GM12878 (cell line): ENCODE measurements around the gene C4BPB. TPM values are rescaled to one million over a fixed set of nuclear protein-coding genes. Genes with fewer than 3 reads are reported as not detected.

ENCODE experiments used
- HDAC2 ChIP-seq: fragments of 200-600 bp; sonication (generic); IDR thresholded peaks from 2 replicates; pipeline ENCODE4 v1.6.1; 2017
- polyA plus RNA-seq, 11 experiments: library from polyadenylated mRNA; depleted of rRNA in 4 of 11; unstranded in 6 of 11; stranded (reverse) in 5 of 11; fragments of >200 nt; fragmentation: Nextera tagmentation in 4 of 11; fragmentation: Illumina TruSeq in 1 of 11; extraction: Ambion mirVana in 4 of 11; extraction: Trizol in 1 of 11; gene quantifications; 1 replicate in 1 of 11; 2 replicates in 10 of 11; pipeline versions ENCODE4 v1.2.1 to v1.2.3, GENCODE V29; 2011 to 2016; ENCODE audit warnings: inconsistent platforms in 2 of 11, missing spikeins in 2 of 11, low read depth in 1 of 11
- total RNA-seq, 4 experiments: library from RNA; depleted of rRNA in 3 of 4; stranded (reverse); fragments of >200 nt in 3 of 4; fragmentation: Illumina TruSeq in 1 of 4; extraction: Trizol in 1 of 4; gene quantifications; 2 replicates each; pipeline versions ENCODE4 v1.2.1 to v1.2.3, GENCODE V29; 2013 to 2021
- TF ChIP-seq, protein P1 (sequence below): IDR thresholded peaks from 2 replicates; pipeline ENCODE4 v1.6.1; 2012; ENCODE audit warnings: improper control_type of control experiment, low read depth, low read length; ENCODE audit not compliant: insufficient replicate concordance
- TF ChIP-seq, protein P2 (sequence below): fragments of 450-650 bp; formaldehyde crosslinking; IDR thresholded peaks from 2 replicates; pipeline ENCODE4 v1.4.0; 2022; ENCODE audit warnings: mild to moderate bottlenecking, moderate library complexity

The C4BPB gene
- total and polyA plus RNA-seq, 10 of the 15 experiments (the other 5 are each of a cell fraction or from before 2014, with no cell fraction given), result 0.31 to 1.2 (median 0.53) TPM; not detected in 1

DNA sequence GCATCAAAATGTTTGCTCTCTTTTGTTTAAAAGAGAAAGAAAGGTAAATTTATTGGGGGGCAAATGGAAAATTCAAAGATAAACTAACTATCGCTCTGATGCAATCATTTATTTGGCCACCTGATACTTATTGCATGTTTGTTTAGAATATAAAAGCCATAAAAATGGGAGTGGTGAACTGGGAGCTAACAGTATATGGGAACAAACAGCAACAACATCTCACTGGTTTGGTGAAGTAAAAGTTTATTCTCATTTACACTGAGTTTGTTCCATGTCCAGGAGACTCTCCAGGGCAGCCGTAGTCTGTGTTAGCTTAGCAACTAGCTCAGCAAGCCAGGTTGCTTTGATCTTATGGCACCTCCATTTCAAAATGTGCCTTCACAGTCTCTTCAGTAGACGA, 35.7 kb downstream of the C4BPB start (continued):
- TF ChIP-seq, protein P1, sequence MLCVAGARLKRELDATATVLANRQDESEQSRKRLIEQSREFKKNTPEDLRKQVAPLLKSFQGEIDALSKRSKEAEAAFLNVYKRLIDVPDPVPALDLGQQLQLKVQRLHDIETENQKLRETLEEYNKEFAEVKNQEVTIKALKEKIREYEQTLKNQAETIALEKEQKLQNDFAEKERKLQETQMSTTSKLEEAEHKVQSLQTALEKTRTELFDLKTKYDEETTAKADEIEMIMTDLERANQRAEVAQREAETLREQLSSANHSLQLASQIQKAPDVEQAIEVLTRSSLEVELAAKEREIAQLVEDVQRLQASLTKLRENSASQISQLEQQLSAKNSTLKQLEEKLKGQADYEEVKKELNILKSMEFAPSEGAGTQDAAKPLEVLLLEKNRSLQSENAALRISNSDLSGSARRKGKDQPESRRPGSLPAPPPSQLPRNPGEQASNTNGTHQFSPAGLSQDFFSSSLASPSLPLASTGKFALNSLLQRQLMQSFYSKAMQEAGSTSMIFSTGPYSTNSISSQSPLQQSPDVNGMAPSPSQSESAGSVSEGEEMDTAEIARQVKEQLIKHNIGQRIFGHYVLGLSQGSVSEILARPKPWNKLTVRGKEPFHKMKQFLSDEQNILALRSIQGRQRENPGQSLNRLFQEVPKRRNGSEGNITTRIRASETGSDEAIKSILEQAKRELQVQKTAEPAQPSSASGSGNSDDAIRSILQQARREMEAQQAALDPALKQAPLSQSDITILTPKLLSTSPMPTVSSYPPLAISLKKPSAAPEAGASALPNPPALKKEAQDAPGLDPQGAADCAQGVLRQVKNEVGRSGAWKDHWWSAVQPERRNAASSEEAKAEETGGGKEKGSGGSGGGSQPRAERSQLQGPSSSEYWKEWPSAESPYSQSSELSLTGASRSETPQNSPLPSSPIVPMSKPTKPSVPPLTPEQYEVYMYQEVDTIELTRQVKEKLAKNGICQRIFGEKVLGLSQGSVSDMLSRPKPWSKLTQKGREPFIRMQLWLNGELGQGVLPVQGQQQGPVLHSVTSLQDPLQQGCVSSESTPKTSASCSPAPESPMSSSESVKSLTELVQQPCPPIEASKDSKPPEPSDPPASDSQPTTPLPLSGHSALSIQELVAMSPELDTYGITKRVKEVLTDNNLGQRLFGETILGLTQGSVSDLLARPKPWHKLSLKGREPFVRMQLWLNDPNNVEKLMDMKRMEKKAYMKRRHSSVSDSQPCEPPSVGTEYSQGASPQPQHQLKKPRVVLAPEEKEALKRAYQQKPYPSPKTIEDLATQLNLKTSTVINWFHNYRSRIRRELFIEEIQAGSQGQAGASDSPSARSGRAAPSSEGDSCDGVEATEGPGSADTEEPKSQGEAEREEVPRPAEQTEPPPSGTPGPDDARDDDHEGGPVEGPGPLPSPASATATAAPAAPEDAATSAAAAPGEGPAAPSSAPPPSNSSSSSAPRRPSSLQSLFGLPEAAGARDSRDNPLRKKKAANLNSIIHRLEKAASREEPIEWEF, result no peak
- no peak for TF ChIP-seq HDAC2
- TF ChIP-seq, protein P2, sequence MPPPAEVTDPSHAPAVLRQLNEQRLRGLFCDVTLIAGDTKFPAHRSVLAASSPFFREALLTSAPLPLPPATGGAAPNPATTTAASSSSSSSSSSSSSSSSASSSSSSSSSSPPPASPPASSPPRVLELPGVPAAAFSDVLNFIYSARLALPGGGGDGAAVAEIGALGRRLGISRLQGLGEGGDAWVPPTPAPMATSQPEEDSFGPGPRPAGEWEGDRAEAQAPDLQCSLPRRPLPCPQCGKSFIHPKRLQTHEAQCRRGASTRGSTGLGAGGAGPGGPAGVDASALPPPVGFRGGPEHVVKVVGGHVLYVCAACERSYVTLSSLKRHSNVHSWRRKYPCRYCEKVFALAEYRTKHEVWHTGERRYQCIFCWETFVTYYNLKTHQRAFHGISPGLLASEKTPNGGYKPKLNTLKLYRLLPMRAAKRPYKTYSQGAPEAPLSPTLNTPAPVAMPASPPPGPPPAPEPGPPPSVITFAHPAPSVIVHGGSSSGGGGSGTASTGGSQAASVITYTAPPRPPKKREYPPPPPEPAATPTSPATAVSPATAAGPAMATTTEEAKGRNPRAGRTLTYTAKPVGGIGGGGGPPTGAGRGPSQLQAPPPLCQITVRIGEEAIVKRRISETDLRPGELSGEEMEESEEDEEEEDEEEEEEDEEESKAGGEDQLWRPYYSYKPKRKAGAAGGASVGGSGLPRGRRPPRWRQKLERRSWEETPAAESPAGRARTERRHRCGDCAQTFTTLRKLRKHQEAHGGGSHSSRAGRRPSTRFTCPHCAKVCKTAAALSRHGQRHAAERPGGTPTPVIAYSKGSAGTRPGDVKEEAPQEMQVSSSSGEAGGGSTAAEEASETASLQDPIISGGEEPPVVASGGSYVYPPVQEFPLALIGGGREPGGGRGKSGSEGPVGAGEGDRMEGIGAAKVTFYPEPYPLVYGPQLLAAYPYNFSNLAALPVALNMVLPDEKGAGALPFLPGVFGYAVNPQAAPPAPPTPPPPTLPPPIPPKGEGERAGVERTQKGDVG (CRISPR knock-in tag), result no peak
